Transverse colon (tissue), 4 donors: Measurements from ENCODE around the gene SPEM1.

Source experiments
- EP300 ChIP-seq: sonication (generic); formaldehyde crosslinking; IDR thresholded peaks from one replicate; pipeline ENCODE4 v1.6.1; 2017; ENCODE audit warnings: antibody characterized with exemption, low read depth
- POLR2A ChIP-seq: fragments of 450-650 bp; IDR thresholded peaks from one replicate; pipeline ENCODE4 v1.6.1; 2016; ENCODE audit warnings: antibody characterized with exemption, mild to moderate bottlenecking, moderate library complexity
- POLR2AphosphoS5 ChIP-seq, 3 donors: sonication (generic); formaldehyde crosslinking; IDR thresholded peaks; one replicate each; pipeline ENCODE4 v1.6.1; 2016; ENCODE audit warnings: antibody characterized with exemption in 3 of 3
- TF ChIP-seq, protein P1 (sequence below), 5 experiments: fragments of 200-600 bp in 3 of 5; fragments of 450-650 bp in 2 of 5; sonication (generic) in 3 of 5; IDR thresholded peaks; 1 replicate in 2 of 5; 2 replicates in 3 of 5; pipeline ENCODE4 v1.5.1; 2016 to 2017; ENCODE audit warnings: antibody characterized with exemption in 5 of 5, inconsistent platforms in 3 of 5, mild to moderate bottlenecking in 2 of 5, moderate library complexity in 1 of 5

DNA sequence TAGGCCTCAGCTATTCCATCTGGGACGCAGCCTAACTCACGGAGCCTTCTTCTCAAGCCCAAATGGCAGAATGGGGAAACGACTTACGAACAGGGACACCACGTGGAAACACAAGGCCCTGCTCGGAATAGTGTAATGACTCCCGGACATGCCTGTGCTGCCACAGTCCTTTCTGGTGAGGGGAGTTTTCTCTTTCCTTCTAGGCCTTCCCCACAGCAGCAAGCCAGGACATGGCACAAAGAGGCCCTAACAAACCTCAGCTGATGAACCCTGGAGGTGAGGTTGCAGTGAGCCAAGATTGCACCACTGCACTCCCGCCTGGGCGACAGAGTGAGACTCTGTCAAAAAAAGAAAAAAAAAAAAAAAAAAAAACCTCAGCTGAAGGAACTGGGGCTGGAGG is 44.0 kb downstream of the SPEM1 start:
- TF ChIP-seq, protein P1, sequence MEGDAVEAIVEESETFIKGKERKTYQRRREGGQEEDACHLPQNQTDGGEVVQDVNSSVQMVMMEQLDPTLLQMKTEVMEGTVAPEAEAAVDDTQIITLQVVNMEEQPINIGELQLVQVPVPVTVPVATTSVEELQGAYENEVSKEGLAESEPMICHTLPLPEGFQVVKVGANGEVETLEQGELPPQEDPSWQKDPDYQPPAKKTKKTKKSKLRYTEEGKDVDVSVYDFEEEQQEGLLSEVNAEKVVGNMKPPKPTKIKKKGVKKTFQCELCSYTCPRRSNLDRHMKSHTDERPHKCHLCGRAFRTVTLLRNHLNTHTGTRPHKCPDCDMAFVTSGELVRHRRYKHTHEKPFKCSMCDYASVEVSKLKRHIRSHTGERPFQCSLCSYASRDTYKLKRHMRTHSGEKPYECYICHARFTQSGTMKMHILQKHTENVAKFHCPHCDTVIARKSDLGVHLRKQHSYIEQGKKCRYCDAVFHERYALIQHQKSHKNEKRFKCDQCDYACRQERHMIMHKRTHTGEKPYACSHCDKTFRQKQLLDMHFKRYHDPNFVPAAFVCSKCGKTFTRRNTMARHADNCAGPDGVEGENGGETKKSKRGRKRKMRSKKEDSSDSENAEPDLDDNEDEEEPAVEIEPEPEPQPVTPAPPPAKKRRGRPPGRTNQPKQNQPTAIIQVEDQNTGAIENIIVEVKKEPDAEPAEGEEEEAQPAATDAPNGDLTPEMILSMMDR (IDR thresholded peaks at IDR 0.05) = no peak
- TF ChIP-seq POLR2AphosphoS5 (IDR thresholded peaks at IDR 0.05) (no peak), POLR2A (no peak), EP300 (no peak)
